Mucosa of descending colon (tissue), 3 donors: Measurements from ENCODE around the gene COL19A1. TPM values are rescaled to one million over a fixed set of nuclear protein-coding genes. Genes with fewer than 3 reads are reported as not detected.
"Not testable (repeated sequence)": the region's sequence is repeated elsewhere in the genome, so short reads cannot be mapped to it uniquely, and the experiment has no call there.

ENCODE experiments used
- ATAC-seq: fragments of 200-7000 bp; cut with Tn5 transposase; one replicate; pipeline ENCODE4 v1.9.1; 2020; ENCODE audit warnings: mild to moderate bottlenecking, moderate library complexity
- DNase-seq, 3 donors: peaks; one replicate each; pipeline ENCODE4 v3.0.0-alpha.2; 2020
- H3K36me3 ChIP-seq: fragments of 200-600 bp; one replicate; pipeline ENCODE4 v1.8.0; 2021; ENCODE audit warnings: low read depth, mild to moderate bottlenecking
- H3K4me1 ChIP-seq: fragments of 200-600 bp; one replicate; pipeline ENCODE4 v1.8.0; 2021; ENCODE audit warnings: low read depth, mild to moderate bottlenecking
- H3K4me3 ChIP-seq: fragments of 200-600 bp; one replicate; pipeline ENCODE4 v1.8.0; 2021; ENCODE audit warnings: mild to moderate bottlenecking
- H3K9me3 ChIP-seq: fragments of 200-600 bp; one replicate; pipeline ENCODE4 v1.8.0; 2021; ENCODE audit warnings: mild to moderate bottlenecking
- CTCF ChIP-seq: fragments of 200-600 bp; IDR thresholded peaks from one replicate; pipeline ENCODE4 v1.8.0; 2022; ENCODE audit warnings: antibody characterized with exemption, mild to moderate bottlenecking
- intact Hi-C, 2 donors: fragments of 100-400 bp; cut with DNase I in 1 of 2; cut with micrococcal nuclease in 1 of 2; formaldehyde crosslinking; loops; one replicate each; pipeline versions ENCODE4 v1.11.0 to v1.11.1; 2022; cut with DNase I, micrococcal nuclease
- total RNA-seq, 3 donors: library from RNA; stranded (reverse); fragmentation: NEBNext Ultra II Directional in 2 of 3; extraction: Animal tissue kit (Norgen Biotek cat#: 25700) in 2 of 3; gene quantifications; one replicate each; pipeline versions ENCODE4 v1.2.1 to v1.2.4, GENCODE V29; 2021 to 2023
- donor health status: DM: no; HTN: no; CAD: no; lungs with moderate emphysema.
- donor health status: DM: no; HTN: no; CAD: no.
- donor health status: DM: no; HTN: yes; CAD: no.

The COL19A1 gene
- total RNA-seq, 3 donors from 2014 or later: 0.19 to 0.49 (median 0.24) TPM

- Histone ChIP-seq H3K4me1 (no peaks in the 10 kb centered on the region), H3K4me3 (no peak overlapping the region), H3K9me3 (no peaks in the 10 kb centered on the region), H3K36me3 (no peaks in the 10 kb centered on the region)
- ATAC-seq (no peak), DNase-seq (no peak)
- TF ChIP-seq CTCF: no peak
- intact Hi-C loops: no loop called here
These were observed 46.3 kb upstream of the COL19A1 start for GRCh38 chr6:69820018-69820417.

- no peaks in the 10 kb centered on the region for H3K36me3 ChIP-seq
- H3K4me1 ChIP-seq: no peaks in the 10 kb centered on the region
- H3K9me3 ChIP-seq: no peaks in the 10 kb centered on the region
- no peak overlapping the region for H3K4me3 ChIP-seq
- intact Hi-C loops: no loop called here
- no peak for DNase-seq
- TF ChIP-seq CTCF: no peak
- ATAC-seq: no peak
These were observed 45.9 kb upstream of the COL19A1 start for GRCh38 chr6:69820438-69820837.

GRCh38 chr6:69824355-69824754, 42.0 kb upstream of the COL19A1 start:
- H3K4me1 ChIP-seq, H3K9me3 ChIP-seq, ATAC-seq, H3K36me3 ChIP-seq, H3K4me3 ChIP-seq, intact Hi-C loops, DNase-seq: not testable (repeated sequence)

- intact Hi-C loops: no loop called here
- Histone ChIP-seq H3K4me3 (no peak overlapping the region), H3K36me3 (no peaks in the 10 kb centered on the region), H3K4me1 (no peaks in the 10 kb centered on the region), H3K9me3 (no peaks in the 10 kb centered on the region)
- no peak for DNase-seq
- ATAC-seq: no peak
- TF ChIP-seq CTCF: no peak
These were observed 40.5 kb upstream of the COL19A1 start for GRCh38 chr6:69825904-69826303.

- no peak for TF ChIP-seq CTCF
- Histone ChIP-seq H3K36me3 (no peaks in the 10 kb centered on the region), H3K4me3 (no peak overlapping the region), H3K4me1 (no peaks in the 10 kb centered on the region), H3K9me3 (no peaks in the 10 kb centered on the region)
- DNase-seq (no peak), ATAC-seq (no peak)
- intact Hi-C loops: no loop called here
These were observed 39.0 kb upstream of the COL19A1 start for GRCh38 chr6:69827276-69827893.

GRCh38 chr6:69832558-69832957, 33.8 kb upstream of the COL19A1 start:
- DNase-seq (no peak), ATAC-seq (no peak)
- no peaks in the 10 kb centered on the region for H3K36me3 ChIP-seq
- intact Hi-C loops: no loop called here
- TF ChIP-seq CTCF: no peak
- no peaks in the 10 kb centered on the region for H3K9me3 ChIP-seq
- H3K4me3 ChIP-seq: no peak overlapping the region
- H3K4me1 ChIP-seq: no peaks in the 10 kb centered on the region
